Tibial nerve (tissue), 4 donors: ENCODE results near the gene FASTKD1. TPM values are rescaled to one million over a fixed set of nuclear protein-coding genes. Genes with fewer than 3 reads are reported as not detected.
"Not testable (repeated sequence)": the region's sequence is repeated elsewhere in the genome, so short reads cannot be mapped to it uniquely, and the experiment has no call there.

Experiments
- DNase-seq, 2 donors: peaks; one replicate each; pipeline ENCODE4 v3.0.0-alpha.2; 2019; ENCODE audit warnings: low spot score in 2 of 2
- H3K27ac ChIP-seq, 4 donors: fragments of 200-600 bp; sonication (generic) in 3 of 4; one replicate each; pipeline ENCODE4 v1.5.1; 2017 to 2019; ENCODE audit warnings: mild to moderate bottlenecking in 1 of 4
- H3K27me3 ChIP-seq, 2 donors: fragments of 200-600 bp; sonication (generic) in 1 of 2; one replicate each; pipeline versions ENCODE4 v1.5.1 to v1.6.0; 2017 to 2019
- H3K36me3 ChIP-seq, 3 donors: fragments of 200-600 bp; sonication (generic); one replicate each; pipeline ENCODE4 v1.5.1; 2018 to 2019
- H3K4me1 ChIP-seq, 4 donors: fragments of 200-600 bp; sonication (generic) in 3 of 4; one replicate each; pipeline ENCODE4 v1.5.1; 2017 to 2019
- H3K4me3 ChIP-seq, 4 donors: fragments of 200-600 bp; sonication (generic) in 3 of 4; one replicate each; pipeline ENCODE4 v1.5.1; 2017 to 2019; ENCODE audit warnings: mild to moderate bottlenecking in 1 of 4, moderate library complexity in 1 of 4
- H3K9me3 ChIP-seq, 4 donors: fragments of 200-600 bp; sonication (generic) in 3 of 4; one replicate each; pipeline ENCODE4 v1.5.1; 2017 to 2019
- CTCF ChIP-seq, 5 experiments: fragments of 200-600 bp in 3 of 5; fragments of 450-650 bp in 2 of 5; sonication (generic) in 3 of 5; IDR thresholded peaks; one replicate each; pipeline ENCODE4 v1.5.1; 2016 to 2019; ENCODE audit warnings: antibody characterized with exemption in 5 of 5, mild to moderate bottlenecking in 3 of 5, moderate library complexity in 2 of 5
- EP300 ChIP-seq, 2 donors: sonication (generic); formaldehyde crosslinking; IDR thresholded peaks; one replicate each; pipeline ENCODE4 v1.6.1; 2017; ENCODE audit warnings: antibody characterized with exemption in 2 of 2, mild to moderate bottlenecking in 1 of 2
- POLR2A ChIP-seq, 2 donors: fragments of 450-650 bp; IDR thresholded peaks; one replicate each; pipeline ENCODE4 v1.6.1; 2017; ENCODE audit warnings: antibody characterized with exemption in 2 of 2, mild to moderate bottlenecking in 2 of 2, moderate library complexity in 2 of 2
- WGBS, 2 donors: methylation state at CpG; one replicate each; pipeline ENCODE4 v1.1.5; 2018; 5-methylcytosine and 5-hydroxymethylcytosine counted together
- total RNA-seq, 4 donors: library from RNA; depleted of rRNA; stranded (reverse); fragments of >200 nt; gene quantifications; one replicate each; pipeline ENCODE4 v1.1.0, GENCODE V29; 2016

Gene FASTKD1
- total RNA-seq, 4 donors from 2014 or later = 6.7 to 12.6 (median 9.3) TPM

- TF ChIP-seq CTCF (IDR thresholded peaks at IDR 0.05) = no peak
- no peak for TF ChIP-seq POLR2A (IDR thresholded peaks at IDR 0.05)
- H3K27me3 ChIP-seq = no peaks in the 10 kb centered on the region
- H3K4me3 ChIP-seq = no peak overlapping the region
- H3K9me3 ChIP-seq = no peaks in the 10 kb centered on the region
- H3K36me3 ChIP-seq = peaks cover 3 to 86% (median 8%) of the 10 kb centered on the region in 3 donors
- H3K27ac ChIP-seq = no peak overlapping the region
- H3K4me1 ChIP-seq = peaks cover 0 to 4% (median 0%) of the 10 kb centered on the region in 4 donors
- DNase-seq = no peak
- WGBS, 2 donors = 86 to 94% methylated on average over 2 of the region's 2 CpGs
These were observed 35.6 kb upstream of the FASTKD1 start for GRCh38 chr2:169609264-169609663.

GRCh38 chr2:169599568-169599967, 25.9 kb upstream of the FASTKD1 start:
- no peaks in the 10 kb centered on the region for H3K9me3 ChIP-seq
- peaks cover 0 to 11% (median 2%) of the 10 kb centered on the region in 4 donors for H3K4me1 ChIP-seq
- H3K27me3 ChIP-seq = no peaks in the 10 kb centered on the region
- TF ChIP-seq EP300 (IDR thresholded peaks at IDR 0.05) = no peak
- TF ChIP-seq CTCF (IDR thresholded peaks at IDR 0.05) = no peak
- TF ChIP-seq POLR2A (IDR thresholded peaks at IDR 0.05) = no peak
- H3K4me3 ChIP-seq = no peak overlapping the region
- H3K36me3 ChIP-seq = peaks cover 0 to 15% (median 0%) of the 10 kb centered on the region in 3 donors
- DNase-seq = no peak
- no peak overlapping the region for H3K27ac ChIP-seq

GRCh38 chr2:169598982-169599381, 25.3 kb upstream of the FASTKD1 start:
- Histone ChIP-seq H3K4me3 (no peak overlapping the region), H3K4me1 (peaks cover 0 to 11% (median 2%) of the 10 kb centered on the region in 4 donors), H3K27ac (no peak overlapping the region), H3K9me3 (no peaks in the 10 kb centered on the region), H3K36me3 (peaks cover 0 to 10% (median 0%) of the 10 kb centered on the region in 3 donors), H3K27me3 (no peaks in the 10 kb centered on the region)
- WGBS, 2 donors = 90 to 94% methylated on average over 2 of the region's 2 CpGs
- TF ChIP-seq EP300 (IDR thresholded peaks at IDR 0.05) = no peak
- TF ChIP-seq POLR2A (IDR thresholded peaks at IDR 0.05) = no peak
- no peak for TF ChIP-seq CTCF (IDR thresholded peaks at IDR 0.05)
- no peak for DNase-seq

GRCh38 chr2:169596546-169596945, 22.9 kb upstream of the FASTKD1 start:
- peaks cover 0 to 12% (median 2%) of the 10 kb centered on the region in 4 donors for H3K4me1 ChIP-seq
- DNase-seq, H3K9me3 ChIP-seq, H3K36me3 ChIP-seq, H3K4me3 ChIP-seq, H3K27me3 ChIP-seq, H3K27ac ChIP-seq: not testable (repeated sequence)
- 86 to 97% methylated on average over 7 of the region's 7 CpGs for WGBS, 2 donors

- H3K36me3 ChIP-seq = no peaks in the 10 kb centered on the region
- H3K27me3 ChIP-seq = no peaks in the 10 kb centered on the region
- H3K9me3 ChIP-seq = no peaks in the 10 kb centered on the region
- DNase-seq = no peak
- H3K4me3 ChIP-seq = no peak overlapping the region
- H3K27ac ChIP-seq = no peak overlapping the region
- TF ChIP-seq CTCF (IDR thresholded peaks at IDR 0.05) (no peak), EP300 (IDR thresholded peaks at IDR 0.05) (no peak), POLR2A (IDR thresholded peaks at IDR 0.05) (no peak)
- H3K4me1 ChIP-seq = peaks cover 0 to 42% (median 13%) of the 10 kb centered on the region in 4 donors
- WGBS, 2 donors = 82 to 89% methylated on average over 8 of the region's 8 CpGs
These were observed 17.1 kb upstream of the FASTKD1 start for GRCh38 chr2:169590804-169591203.

- Histone ChIP-seq H3K4me3 (peak overlapping the region; percentile 77 to 94 (median 84)), H3K27ac (peak overlapping the region in 3 of 4 donors; percentile 95 to 98 (median 97)), H3K9me3 (no peaks in the 10 kb centered on the region), H3K36me3 (no peaks in the 10 kb centered on the region), H3K27me3 (no peaks in the 10 kb centered on the region), H3K4me1 (peaks cover 0 to 40% (median 13%) of the 10 kb centered on the region in 4 donors)
- WGBS, 2 donors = 9 to 10% methylated on average over 7 of the region's 7 CpGs
- TF ChIP-seq EP300 (IDR thresholded peaks at IDR 0.05) (no peak), CTCF (IDR thresholded peaks at IDR 0.05) (no peak), POLR2A (IDR thresholded peaks at IDR 0.05) (no peak)
- no peak for DNase-seq
These were observed 12.0 kb upstream of the FASTKD1 start for GRCh38 chr2:169585673-169586072.
